Cardiac fibroblast (primary cell): ENCODE measurements around the gene ATOSB.
"Not testable (repeated sequence)": the region's sequence is repeated elsewhere in the genome, so short reads cannot be mapped to it uniquely, and the experiment has no call there.

Experiments used
- DNase-seq, 2 donors: peaks; one replicate each; pipeline versions ENCODE4 v3.0.0 to v3.0.0-alpha.2; 2010; ENCODE audit warnings: low read depth in 2 of 2
- H3K4me3 ChIP-seq, 2 donors: replicated peaks in 1 of 2; 1 replicate in 1 of 2; 2 replicates in 1 of 2; pipeline ENCODE4 v1.5.1; 2011; ENCODE audit warnings: low read depth in 2 of 2, low read length in 2 of 2, mild to moderate bottlenecking in 2 of 2, moderate library complexity in 1 of 2
- TF ChIP-seq, protein P1 (sequence below): IDR thresholded peaks from one replicate; pipeline ENCODE4 v1.5.1; 2011; ENCODE audit warnings: low read depth, mild to moderate bottlenecking, low read length, inconsistent platforms

ATOSB gene

DNA sequence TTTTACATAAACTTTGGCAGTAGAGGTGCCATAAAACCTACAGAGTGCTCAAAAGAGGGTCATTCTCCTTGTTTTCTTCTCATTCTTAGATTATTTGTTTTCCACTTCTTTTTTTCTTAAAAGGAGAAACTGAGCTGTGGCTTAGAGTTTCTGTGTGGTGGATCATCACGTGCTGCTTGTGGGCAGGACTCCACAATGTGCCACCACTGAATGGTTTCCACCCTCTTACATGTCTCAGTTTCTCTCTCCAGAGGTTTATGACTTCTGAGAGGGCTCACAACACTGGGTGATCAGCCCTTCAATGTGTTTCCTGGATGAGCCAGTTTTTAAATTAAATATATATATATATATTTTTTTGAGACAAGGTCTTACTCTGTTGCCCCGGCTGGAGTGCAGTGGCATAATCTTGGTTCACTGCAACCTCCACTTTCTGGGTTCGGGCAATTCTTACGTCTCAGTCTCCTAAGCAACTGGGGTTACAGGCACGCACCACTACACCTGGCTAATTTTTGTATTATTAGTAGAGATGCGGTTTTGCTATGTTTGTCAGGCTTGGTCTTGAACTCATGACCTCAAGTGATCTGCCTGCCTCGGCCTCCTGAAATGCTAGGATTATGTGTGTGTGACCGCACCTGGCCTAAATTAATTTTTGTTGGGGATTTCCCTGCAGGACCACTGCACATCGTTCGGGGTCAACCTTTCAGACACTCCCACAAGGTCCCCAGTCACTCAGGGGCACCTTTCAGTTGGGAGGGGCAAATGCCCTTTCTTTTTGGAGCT is 43.0 kb upstream of the ATOSB start:
- no peak overlapping the region for H3K4me3 ChIP-seq
- TF ChIP-seq, protein P1, sequence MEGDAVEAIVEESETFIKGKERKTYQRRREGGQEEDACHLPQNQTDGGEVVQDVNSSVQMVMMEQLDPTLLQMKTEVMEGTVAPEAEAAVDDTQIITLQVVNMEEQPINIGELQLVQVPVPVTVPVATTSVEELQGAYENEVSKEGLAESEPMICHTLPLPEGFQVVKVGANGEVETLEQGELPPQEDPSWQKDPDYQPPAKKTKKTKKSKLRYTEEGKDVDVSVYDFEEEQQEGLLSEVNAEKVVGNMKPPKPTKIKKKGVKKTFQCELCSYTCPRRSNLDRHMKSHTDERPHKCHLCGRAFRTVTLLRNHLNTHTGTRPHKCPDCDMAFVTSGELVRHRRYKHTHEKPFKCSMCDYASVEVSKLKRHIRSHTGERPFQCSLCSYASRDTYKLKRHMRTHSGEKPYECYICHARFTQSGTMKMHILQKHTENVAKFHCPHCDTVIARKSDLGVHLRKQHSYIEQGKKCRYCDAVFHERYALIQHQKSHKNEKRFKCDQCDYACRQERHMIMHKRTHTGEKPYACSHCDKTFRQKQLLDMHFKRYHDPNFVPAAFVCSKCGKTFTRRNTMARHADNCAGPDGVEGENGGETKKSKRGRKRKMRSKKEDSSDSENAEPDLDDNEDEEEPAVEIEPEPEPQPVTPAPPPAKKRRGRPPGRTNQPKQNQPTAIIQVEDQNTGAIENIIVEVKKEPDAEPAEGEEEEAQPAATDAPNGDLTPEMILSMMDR: no peak
- no peak for DNase-seq

DNA sequence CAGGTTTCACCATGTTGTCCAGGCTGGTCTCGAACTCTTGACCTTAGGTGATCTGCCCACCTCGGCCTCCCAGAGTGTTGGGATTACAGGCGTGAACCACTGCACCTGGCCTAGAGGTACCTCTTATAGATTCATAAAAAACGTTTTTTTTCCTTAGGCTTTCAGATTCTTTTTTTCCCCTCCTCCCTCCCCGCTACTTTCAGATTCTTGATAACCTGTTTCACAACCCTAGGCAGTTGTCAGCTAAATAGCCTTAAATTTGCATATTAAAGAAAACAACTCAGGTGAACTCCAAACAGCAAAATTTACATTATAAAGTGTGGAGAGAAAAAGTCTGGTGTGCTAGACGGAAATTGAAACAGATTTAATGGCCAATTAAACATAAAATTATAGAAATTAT is 42.2 kb upstream of the ATOSB start:
- not testable (repeated sequence) for DNase-seq, H3K4me3 ChIP-seq

DNA sequence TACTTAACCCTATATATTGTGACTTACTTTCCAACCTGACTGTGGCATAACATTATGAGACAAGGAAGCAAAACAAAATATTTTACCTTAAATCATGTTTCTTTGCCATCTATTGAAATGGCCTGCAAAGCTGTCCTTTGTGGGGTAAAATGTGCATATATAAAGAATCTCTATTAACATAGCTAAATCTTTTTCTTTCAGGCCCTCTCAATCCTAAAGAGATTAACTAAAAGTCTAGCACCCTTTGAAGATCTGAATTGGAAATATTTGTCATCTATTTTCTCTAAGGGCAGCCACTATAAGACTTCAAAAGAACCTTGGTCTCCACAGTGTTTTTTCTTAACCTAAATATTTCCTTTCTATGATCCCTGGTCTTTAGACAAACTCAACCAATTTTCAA is 41.1 kb upstream of the ATOSB start:
- no peak for DNase-seq
- TF ChIP-seq, protein P1: no peak
- H3K4me3 ChIP-seq: no peak overlapping the region

DNA sequence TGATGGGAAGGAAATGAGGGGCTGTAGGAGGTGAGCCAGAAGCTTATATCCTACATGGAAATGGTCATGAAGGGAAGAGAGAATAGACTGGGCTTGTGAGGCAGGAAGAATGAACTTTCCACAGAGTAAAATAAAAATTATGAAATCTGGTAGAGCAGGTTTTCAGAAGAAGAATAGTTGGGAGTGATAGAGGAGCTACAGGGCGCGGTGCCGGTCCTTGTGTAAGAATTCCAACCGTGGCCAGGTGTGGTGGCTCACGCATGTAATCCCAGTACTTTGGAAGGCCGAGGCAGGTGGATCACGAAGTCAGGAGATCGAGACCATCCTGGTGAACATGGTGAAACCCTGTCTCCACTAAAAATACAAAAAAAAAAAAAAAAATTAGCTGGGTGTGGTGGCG is 37.3 kb upstream of the ATOSB start:
- TF ChIP-seq, protein P1: no peak
- no peak for DNase-seq
- H3K4me3 ChIP-seq: no peak overlapping the region

DNA sequence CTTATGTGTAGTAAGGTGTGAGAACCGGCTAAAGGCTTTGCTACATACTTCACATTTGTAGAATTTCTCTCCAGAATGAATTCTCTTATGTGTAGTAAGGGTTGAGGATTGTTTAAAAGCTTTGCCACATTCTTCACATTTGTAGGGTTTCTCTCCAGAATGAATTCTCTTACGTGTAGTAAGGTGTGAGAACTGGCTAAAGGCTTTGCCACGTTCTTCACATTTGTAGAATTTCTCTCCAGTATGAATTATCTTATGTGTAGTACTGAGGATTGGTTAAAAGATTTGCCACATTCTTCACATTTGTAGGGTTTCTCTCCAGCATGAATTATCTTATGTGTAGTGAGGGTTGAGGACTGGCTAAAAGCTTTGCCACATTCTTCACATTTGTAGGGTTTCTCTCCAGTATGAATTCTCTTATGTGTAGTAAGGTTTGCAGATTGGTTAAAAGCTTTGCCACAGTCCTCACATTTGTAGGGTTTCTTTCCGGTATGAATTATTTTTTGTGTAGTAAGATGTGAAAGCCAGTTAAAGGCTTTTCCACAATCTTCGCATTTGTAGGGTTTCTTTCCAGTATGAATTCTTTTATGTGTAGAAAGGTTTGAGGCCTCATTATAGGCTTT is 32.4 kb upstream of the ATOSB start:
- not testable (repeated sequence) for H3K4me3 ChIP-seq, DNase-seq

DNA sequence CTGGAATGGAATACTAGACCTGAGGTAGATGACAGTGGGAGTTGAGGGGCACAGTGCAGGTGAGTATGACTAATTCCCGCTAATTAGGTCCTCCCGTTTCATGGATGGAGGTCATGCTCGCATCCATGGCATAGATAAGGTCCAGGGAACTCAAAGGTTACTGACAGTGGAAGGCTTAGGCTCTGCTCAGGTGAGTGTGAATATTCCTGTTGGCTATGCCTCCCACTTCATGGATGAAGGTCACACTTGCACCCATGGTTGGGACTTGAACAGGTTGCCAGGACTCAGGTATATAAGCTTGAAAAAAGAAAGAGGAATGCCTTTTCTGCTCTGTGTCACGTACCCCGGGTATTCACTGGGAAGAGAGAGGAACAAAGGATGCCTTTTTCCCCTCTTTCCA is 26.4 kb upstream of the ATOSB start:
- DNase-seq: no peak
- TF ChIP-seq, protein P1: no peak

DNA sequence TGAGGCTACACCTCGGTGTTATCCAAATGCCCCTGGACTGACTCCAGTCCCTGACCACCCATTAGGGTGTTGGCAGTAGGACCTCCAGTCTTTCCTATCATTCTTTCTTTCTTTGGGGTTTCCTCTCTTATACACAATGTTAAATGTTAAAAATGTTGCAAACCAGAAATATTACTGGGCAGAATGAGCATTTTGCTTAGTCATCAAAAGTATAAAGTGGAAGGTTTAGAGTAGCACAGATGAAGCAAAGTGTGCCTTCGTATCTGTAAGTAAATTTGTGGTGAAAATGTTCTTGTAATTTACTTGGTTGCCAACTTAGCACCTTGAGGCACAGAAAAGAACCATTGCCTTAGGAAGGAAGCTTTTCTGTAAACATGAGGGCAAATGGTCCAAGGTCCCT is 24.4 kb upstream of the ATOSB start:
- TF ChIP-seq, protein P1: no peak
- no peak for DNase-seq
- H3K4me3 ChIP-seq: no peak overlapping the region

More for the DNA sequence above, 26.4 kb upstream of the ATOSB start:
- H3K4me3 ChIP-seq: no peak overlapping the region

DNA sequence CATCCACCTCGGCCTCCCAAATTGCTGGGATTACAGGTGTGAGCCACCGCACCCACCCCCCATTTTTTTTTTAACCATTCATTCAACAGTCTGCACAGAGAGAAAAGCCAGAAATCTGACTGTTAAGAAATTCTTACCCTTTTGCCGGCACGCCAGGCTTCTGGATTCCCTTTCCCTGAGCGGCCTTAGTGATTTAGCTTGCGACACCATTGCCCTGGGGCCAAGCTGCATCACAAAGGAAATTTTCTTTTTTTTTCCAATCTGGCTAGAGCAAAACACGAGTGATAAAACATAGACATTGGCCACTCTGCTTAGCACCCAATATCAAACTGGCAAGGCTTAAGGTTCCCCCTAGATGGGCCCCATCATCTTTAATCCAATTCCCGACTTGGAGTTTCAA is 21.2 kb upstream of the ATOSB start:
- TF ChIP-seq, protein P1: no peak
- no peak overlapping the region for H3K4me3 ChIP-seq
- no peak for DNase-seq
